ENCODE data around the gene FBXO10. TPM values are rescaled to one million over a fixed set of nuclear protein-coding genes. Genes with fewer than 3 reads are reported as not detected.

Gene FBXO10
- total RNA-seq, 4 donors from 2014 or later: 49.8 to 62.2 (median 53.5) TPM

GRCh38 chr9:37497320-37497719, 78.9 kb downstream of the FBXO10 start:
- DNase-seq (no peak), ATAC-seq (no peak)
- Histone ChIP-seq H3K27ac (no peak overlapping the region), H3K27me3 (no peaks in the 10 kb centered on the region), H3K36me3 (peaks cover 10 to 91% of the 10 kb centered on the region in 2 donors), H3K9me3 (no peaks in the 10 kb centered on the region), H3K4me1 (no peaks in the 10 kb centered on the region), H3K4me3 (no peak overlapping the region)
- TF ChIP-seq POLR2A (IDR thresholded peaks at IDR 0.05) (no peak), CTCF (IDR thresholded peaks at IDR 0.05 in 4 of 5, conservative IDR thresholded peaks at IDR 0.05 in 1 of 5) (no peak)
- in situ Hi-C loops (cut with MboI; ENCODE audit: low sequenced_read_pairs in 4 of 4) (no loop called here), intact Hi-C loops (cut with DNase I; ENCODE audit: low total_unique reads) (no loop called here)

GRCh38 chr9:37496020-37496419, 80.2 kb downstream of the FBXO10 start:
- Histone ChIP-seq H3K4me3 (no peak overlapping the region), H3K27ac (peak overlapping the region; percentile 2 to 61 (median 18)), H3K27me3 (no peaks in the 10 kb centered on the region), H3K4me1 (no peaks in the 10 kb centered on the region), H3K9me3 (no peaks in the 10 kb centered on the region), H3K36me3 (peaks cover 8 to 90% of the 10 kb centered on the region in 2 donors)
- ATAC-seq: peak; percentile 12 to 17
- DNase-seq: no peak
- intact Hi-C loops (cut with DNase I; ENCODE audit: low total_unique reads) (no loop called here), in situ Hi-C loops (cut with MboI; ENCODE audit: low sequenced_read_pairs in 4 of 4) (no loop called here)
- no peak for TF ChIP-seq CTCF (IDR thresholded peaks at IDR 0.05 in 4 of 5, conservative IDR thresholded peaks at IDR 0.05 in 1 of 5)
- TF ChIP-seq POLR2A (IDR thresholded peaks at IDR 0.05): no peak

- intact Hi-C loops (cut with DNase I; ENCODE audit: low total_unique reads) (no loop called here), in situ Hi-C loops (cut with MboI; ENCODE audit: low sequenced_read_pairs in 4 of 4) (no loop called here)
- Histone ChIP-seq H3K36me3 (peaks cover 8 to 90% of the 10 kb centered on the region in 2 donors), H3K4me1 (no peaks in the 10 kb centered on the region), H3K27me3 (no peaks in the 10 kb centered on the region), H3K9me3 (no peaks in the 10 kb centered on the region), H3K4me3 (no peak overlapping the region), H3K27ac (peak overlapping the region; percentile 2 to 61 (median 18))
- TF ChIP-seq POLR2A (IDR thresholded peaks at IDR 0.05) (no peak), CTCF (IDR thresholded peaks at IDR 0.05 in 4 of 5, conservative IDR thresholded peaks at IDR 0.05 in 1 of 5) (no peak)
- ATAC-seq (peak; percentile 42 to 76), DNase-seq (no peak)
Measured at GRCh38 chr9:37495571-37495970, 80.6 kb downstream of the FBXO10 start.

- DNase-seq (no peak), ATAC-seq (no peak)
- Histone ChIP-seq H3K4me1 (peaks cover 8 to 11% of the 10 kb centered on the region in 2 donors), H3K4me3 (no peak overlapping the region), H3K27me3 (no peaks in the 10 kb centered on the region), H3K36me3 (peaks cover 0 to 75% of the 10 kb centered on the region in 2 donors), H3K9me3 (no peaks in the 10 kb centered on the region), H3K27ac (no peak overlapping the region)
- no peak for TF ChIP-seq CTCF (IDR thresholded peaks at IDR 0.05 in 4 of 5, conservative IDR thresholded peaks at IDR 0.05 in 1 of 5)
- TF ChIP-seq POLR2A (IDR thresholded peaks at IDR 0.05): no peak
- in situ Hi-C loops (cut with MboI; ENCODE audit: low sequenced_read_pairs in 4 of 4) (no loop called here), intact Hi-C loops (cut with DNase I; ENCODE audit: low total_unique reads) (no loop called here)
Measured at GRCh38 chr9:37491939-37492338, 84.2 kb downstream of the FBXO10 start.

Data from gastrocnemius medialis (tissue), 4 donors.